NCI-H1436 (cell line): ENCODE measurements around the gene GFRA1.

ENCODE experiments used
- DNase-seq: peaks from one replicate; lab custom pipeline; 2025; lab: John Stamatoyannopoulos, UW

The GFRA1 gene

GRCh38 chr10:116125180-116125579 lies 147.8 kb downstream of the GFRA1 start:
- no peak for DNase-seq

GRCh38 chr10:116124777-116125176 lies 148.2 kb downstream of the GFRA1 start:
- no peak for DNase-seq

- DNase-seq = no peak
Observed at GRCh38 chr10:116122664-116123063, 150.3 kb downstream of the GFRA1 start.

DNA sequence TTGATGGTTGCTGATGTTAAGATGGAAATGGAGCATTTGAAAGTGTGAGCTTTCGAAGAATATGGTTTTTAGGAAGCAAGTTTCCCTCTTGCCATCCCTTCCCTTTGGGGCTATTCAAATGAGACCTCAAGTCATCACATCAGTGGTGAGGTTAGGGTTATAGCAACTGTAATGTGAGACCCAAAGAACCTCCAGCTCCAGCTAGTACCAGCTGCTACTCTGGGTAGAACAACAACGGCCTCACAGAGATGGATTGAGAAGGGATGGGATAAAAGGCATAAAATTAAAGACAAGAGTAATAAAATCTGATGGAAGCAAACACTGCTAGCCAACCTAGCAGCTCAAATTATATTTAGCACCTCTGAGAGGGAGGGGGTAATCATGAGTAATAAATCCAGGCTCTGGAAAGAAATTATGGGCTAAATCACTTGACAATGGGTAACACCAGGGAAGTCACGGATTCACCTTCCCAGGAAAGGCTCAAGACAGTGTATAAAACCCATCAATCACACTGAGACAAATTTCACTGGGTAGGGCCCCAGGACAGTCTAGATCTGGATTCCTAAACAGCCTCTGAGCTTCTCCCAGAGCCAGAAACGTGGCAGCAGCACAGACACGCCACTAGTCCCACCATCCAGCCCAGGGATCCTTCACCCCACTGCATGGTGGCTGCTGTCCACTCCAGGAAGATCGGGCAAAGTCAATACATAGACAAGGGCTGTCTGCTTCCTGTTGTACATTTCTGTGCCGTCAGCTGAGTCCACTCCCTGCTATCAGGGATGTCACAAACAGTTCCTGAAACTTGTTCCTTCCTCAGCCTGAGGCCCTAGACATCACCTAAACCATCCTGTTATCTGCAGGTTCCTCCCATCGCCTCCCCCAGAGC lies 151.1 kb downstream of the GFRA1 start:
- no peak for DNase-seq

GRCh38 chr10:116120688-116121455 lies 152.1 kb downstream of the GFRA1 start:
- DNase-seq = no peak

- no peak for DNase-seq
Observed at GRCh38 chr10:116118847-116119246, 154.2 kb downstream of the GFRA1 start.

GRCh38 chr10:116115797-116116196 lies 157.2 kb downstream of the GFRA1 start:
- DNase-seq = no peak

- no peak for DNase-seq
Observed at GRCh38 chr10:116115036-116115641, 157.9 kb downstream of the GFRA1 start.

- DNase-seq = no peak
Observed at GRCh38 chr10:116113721-116114501, 159.1 kb downstream of the GFRA1 start.

DNA sequence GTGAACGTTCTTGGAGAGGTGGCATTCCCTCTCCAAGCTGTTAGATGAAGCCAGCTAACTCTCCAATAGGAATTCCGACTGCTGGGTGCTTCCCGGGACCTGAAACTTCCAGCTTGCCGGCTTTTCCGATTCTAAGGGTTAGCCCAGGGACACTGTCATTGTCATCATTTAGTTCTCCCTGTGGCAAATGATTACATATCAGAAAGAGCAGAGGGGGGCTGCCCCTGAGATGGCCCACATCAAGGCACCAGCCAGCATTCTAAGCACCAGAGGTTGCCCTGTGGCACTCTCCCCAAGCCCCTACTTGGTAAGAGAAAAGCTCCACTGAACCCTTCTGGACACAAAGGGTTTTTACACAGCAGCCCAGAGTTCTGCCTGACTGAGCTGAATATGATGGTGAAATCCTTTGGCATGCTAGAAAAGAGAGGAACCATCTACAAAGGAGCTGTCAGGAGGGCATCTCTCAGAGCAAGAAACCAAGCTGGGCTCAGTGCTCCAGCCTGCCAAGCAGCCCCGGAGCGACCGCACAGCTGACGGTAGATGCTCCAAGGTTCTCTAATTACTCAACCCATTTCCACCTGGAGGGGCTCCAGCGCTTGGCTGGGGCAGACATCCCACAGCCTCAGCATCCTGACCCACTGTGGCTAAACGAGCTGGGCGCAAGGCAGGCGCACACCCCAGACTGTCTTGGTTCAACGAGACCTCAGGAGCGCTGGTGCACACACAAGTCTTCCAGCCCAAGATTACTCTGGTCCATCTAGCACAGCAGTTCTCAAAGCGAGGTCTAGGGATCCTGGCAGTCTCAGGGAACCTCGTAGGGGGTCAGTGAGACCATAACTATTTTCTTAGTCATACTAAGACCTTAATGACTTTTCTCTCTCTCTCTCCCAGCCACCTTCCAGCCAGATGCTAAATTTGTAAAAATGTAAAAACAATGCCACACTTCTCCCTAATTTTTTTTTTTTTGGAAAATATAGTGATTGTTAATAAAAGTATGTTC lies 160.5 kb downstream of the GFRA1 start:
- no peak for DNase-seq

DNA sequence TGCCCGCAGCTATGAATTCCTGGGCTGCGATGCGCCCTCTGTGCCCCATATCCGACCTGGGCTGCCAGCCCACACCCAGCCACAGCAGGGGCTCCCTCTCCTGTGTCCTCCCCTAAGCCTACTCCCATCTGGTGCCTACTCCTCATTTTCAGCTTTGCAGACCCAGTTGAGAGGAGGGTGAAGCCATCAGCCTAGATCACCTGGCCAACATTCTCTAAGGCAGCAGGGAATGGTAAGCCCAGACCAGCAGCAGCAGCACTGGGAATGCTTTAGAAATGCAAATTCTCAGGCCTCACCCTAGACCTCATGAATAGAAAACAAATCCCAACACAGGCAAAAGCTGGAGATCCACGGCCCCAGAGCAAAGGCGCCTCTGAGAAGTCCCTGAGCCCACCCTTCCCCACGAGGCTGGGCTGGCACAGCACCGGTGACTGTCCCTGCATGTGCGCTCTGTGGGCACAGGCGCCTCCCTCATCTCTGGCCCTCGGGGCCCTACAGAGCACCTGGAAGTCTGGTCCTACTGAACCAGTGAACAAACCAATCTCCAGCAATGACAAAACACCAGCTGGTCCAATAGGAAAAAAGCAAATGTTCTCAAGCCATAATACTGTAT lies 161.4 kb downstream of the GFRA1 start:
- no peak for DNase-seq

DNA sequence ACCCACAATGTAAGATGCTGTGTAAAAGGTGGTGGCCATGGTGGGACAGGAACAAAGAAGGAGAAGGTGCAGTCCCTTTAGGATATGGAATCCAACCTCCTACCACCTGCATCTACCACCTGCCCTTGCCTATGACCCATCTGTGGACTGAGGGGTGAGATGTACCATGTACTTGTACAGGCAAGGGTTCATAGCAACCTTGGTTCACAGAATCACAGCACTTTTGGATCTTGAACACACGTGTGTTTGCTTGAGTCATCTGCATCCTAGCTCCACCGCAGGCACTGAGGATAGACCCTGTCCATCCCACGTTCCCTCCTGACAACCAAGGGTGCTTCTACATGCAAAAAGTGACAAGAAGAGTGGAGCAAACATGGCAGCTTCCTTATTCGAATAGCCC lies 162.3 kb downstream of the GFRA1 start:
- no peak for DNase-seq

GRCh38 chr10:116109881-116110280 lies 163.1 kb downstream of the GFRA1 start:
- no peak for DNase-seq

- no peak for DNase-seq
Observed at GRCh38 chr10:116109481-116109880, 163.5 kb downstream of the GFRA1 start.

- no peak for DNase-seq
Observed at GRCh38 chr10:116108095-116108494, 164.9 kb downstream of the GFRA1 start.

- no peak for DNase-seq
Observed at GRCh38 chr10:116106611-116107010, 166.4 kb downstream of the GFRA1 start.

- DNase-seq = no peak
Observed at GRCh38 chr10:116105264-116105663, 167.7 kb downstream of the GFRA1 start.

GRCh38 chr10:116104210-116104932 lies 168.6 kb downstream of the GFRA1 start:
- DNase-seq = no peak

GRCh38 chr10:116103668-116104067 lies 169.3 kb downstream of the GFRA1 start:
- DNase-seq = no peak
